ENCODE results near the gene EIF1AD.

DNA sequence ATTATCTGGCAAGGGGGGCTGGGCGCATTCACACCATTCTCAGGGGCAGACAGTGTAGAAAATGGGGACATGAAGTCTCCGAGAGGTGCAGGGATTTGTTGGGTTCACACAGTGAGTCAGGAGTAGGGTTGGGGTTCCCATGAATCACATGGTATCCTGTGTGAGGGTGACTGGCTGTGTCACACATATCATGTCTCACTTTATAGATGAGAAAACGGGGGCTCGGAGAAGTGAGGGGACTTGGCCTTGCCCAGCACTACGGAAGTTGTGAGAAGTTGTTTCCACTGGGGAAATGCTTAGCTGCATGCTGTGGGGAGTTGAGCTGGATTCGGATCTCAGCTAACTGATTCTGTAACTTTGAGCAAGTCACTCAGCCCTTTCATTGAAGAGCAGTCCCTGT is 42.8 kb upstream of the EIF1AD start:
- TF ChIP-seq, protein P1, sequence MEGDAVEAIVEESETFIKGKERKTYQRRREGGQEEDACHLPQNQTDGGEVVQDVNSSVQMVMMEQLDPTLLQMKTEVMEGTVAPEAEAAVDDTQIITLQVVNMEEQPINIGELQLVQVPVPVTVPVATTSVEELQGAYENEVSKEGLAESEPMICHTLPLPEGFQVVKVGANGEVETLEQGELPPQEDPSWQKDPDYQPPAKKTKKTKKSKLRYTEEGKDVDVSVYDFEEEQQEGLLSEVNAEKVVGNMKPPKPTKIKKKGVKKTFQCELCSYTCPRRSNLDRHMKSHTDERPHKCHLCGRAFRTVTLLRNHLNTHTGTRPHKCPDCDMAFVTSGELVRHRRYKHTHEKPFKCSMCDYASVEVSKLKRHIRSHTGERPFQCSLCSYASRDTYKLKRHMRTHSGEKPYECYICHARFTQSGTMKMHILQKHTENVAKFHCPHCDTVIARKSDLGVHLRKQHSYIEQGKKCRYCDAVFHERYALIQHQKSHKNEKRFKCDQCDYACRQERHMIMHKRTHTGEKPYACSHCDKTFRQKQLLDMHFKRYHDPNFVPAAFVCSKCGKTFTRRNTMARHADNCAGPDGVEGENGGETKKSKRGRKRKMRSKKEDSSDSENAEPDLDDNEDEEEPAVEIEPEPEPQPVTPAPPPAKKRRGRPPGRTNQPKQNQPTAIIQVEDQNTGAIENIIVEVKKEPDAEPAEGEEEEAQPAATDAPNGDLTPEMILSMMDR (IDR thresholded peaks at IDR 0.05), result no peak
- no peak for TF ChIP-seq POLR2A (IDR thresholded peaks at IDR 0.05)
